AG09309 (cell line): ENCODE results near the gene CDR2L.

Experiments
- DNase-seq: peaks from one replicate; pipeline ENCODE4 v3.0.0-alpha.2; 2010; ENCODE audit warnings: low read depth
- H3K4me3 ChIP-seq: 2 replicates; pipeline ENCODE4 v1.5.1; 2011; ENCODE audit warnings: mild to moderate bottlenecking, low read depth, low read length, moderate library complexity; ENCODE audit not compliant: control insufficient read depth
- CTCF ChIP-seq: IDR thresholded peaks from 2 replicates; pipeline ENCODE4 v1.5.1; 2011; ENCODE audit warnings: mild to moderate bottlenecking, low read depth, low read length, inconsistent platforms; ENCODE audit not compliant: insufficient read depth, control insufficient read depth; ENCODE audit errors: missing control alignments

The CDR2L gene

GRCh38 chr17:74952431-74953133 is 34.9 kb upstream of the CDR2L start:
- DNase-seq = no peak
- TF ChIP-seq CTCF = no peak
- no peak overlapping the region for H3K4me3 ChIP-seq

DNA sequence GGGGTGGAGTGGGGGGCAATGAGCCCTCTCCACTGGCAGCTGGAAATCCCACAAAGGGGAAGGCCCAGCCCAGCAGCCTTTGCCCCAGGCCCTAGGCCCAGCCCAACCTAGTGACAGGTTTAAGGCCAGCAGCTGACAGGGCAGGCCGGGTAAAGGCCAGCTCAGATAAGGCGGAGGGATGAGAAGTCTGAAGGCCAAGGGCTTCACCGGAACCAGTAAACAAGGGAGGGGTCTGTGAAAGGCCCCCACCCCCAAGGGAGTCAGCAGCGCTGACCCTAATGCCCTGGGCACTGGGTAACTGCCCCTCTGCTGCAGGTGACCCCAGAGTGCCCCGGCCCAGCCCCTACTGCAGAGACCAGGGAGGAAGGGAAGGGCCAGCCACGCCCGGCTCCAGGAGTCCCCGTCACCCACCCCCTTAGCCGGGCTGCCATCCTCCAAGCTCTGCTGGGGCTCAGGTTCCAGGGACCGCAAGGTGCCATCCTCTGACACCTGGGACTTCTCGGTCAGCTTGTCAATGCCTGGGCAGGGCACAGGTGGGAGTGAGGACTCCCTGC is 34.2 kb upstream of the CDR2L start:
- TF ChIP-seq CTCF = no peak
- DNase-seq = no peak
- no peak overlapping the region for H3K4me3 ChIP-seq

DNA sequence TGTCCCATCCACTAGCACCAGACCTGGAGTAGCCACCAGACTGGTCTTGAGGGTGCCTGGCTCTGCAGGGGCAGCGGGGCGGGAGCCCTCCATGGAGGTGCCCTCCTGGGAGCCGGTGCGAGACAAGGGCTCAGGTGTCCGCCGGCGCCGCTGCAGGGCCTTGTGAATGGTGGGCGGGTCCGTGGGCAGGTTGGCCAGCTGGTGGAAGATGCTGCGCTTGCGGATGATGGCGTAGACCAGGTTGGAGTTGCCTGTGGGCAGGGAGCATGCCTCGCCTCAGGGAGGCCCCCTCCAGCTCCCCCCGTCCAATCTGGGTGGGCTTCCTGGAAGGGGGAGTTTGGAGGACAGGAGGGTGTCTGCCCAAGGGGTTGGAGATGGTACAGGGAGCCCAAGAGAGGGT is 33.3 kb upstream of the CDR2L start:
- no peak for TF ChIP-seq CTCF
- DNase-seq = no peak
- H3K4me3 ChIP-seq = no peak overlapping the region

GRCh38 chr17:74954665-74955421 is 32.6 kb upstream of the CDR2L start:
- DNase-seq = no peak
- no peak for TF ChIP-seq CTCF

DNA sequence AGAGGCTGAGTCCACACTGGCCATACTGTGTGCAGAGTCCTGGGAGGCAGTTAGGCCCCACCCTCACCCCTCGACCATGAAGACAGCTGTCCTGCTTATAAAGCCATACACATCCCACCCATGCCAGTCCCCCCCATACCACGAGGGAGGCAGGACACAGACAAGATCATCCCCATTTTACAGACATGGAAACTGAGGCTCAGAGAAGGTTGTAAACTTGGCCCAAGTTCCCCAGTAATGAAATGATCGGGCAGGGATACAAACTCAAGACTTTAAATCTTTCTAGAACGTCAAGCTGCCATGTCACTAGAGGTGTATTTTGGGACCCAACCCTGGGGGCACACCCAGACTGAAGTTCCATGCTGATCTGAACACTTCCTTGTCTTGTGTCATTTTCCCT is 31.3 kb upstream of the CDR2L start:
- no peak for TF ChIP-seq CTCF
- DNase-seq = no peak
- H3K4me3 ChIP-seq = no peak overlapping the region

More at GRCh38 chr17:74954665-74955421, 32.6 kb upstream of the CDR2L start:
- H3K4me3 ChIP-seq = no peak overlapping the region

DNA sequence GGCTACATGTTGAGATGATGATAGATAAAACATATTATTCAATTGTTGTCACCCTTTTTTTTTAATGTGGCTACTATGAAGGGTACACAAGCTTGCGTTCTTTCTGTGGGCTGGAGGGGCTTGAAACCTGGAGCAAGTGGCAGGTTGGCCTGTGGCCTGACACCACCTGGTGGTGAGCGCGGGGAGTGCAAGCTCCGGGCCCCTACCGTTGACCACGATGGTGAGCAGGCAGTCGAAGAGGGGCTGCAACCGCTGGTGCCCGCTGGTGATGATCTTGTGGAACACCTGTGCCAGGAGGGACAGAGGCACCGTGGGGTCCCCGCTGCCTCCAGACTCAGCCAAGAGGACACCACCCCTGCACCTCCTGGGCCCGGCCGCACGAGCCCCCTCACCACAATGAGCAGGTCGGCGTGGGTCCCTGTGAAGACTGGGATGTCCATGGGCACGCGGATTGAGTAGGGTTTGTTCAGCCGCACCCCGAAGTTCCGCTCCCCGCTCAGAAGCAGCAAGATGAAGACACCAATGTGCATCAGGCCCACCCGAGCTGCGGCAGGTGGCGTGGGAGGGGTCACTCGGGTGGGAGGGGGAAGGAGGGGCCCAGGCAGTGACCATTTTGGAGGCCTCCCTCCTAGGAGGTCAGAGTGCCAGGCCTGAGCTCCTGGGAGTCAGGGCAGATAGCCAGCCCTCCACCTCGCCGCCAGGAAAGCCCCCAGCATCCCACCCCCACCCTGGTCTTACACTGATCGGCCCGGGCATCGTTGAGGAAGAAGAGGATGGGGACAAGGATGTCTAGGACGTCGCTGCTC is 29.3 kb upstream of the CDR2L start:
- H3K4me3 ChIP-seq = no peak overlapping the region
- DNase-seq = no peak
- peak; percentile 96 for TF ChIP-seq CTCF
